A549 (cell line): ENCODE results near the gene AGXT2. TPM values are rescaled to one million over a fixed set of nuclear protein-coding genes. Genes with fewer than 3 reads are reported as not detected.

Source experiments
- ATAC-seq, 2 experiments: fragments of 200-7000 bp in 1 of 2; fragments of >200 bp in 1 of 2; cut with Nextera tagmentation in 1 of 2; cut with Tn5 transposase in 1 of 2; 3 replicates each; pipeline versions ENCODE4 v1.8.0 to v1.9.1; 2018 to 2020; ENCODE audit warnings: mild to moderate bottlenecking in 1 of 2, moderate library complexity in 1 of 2
- CTCF ChIA-PET: fragments of 300-600 bp; sonication (Branson Sonifier 250); formaldehyde crosslinking; extraction: SDS; loops from one replicate; lab custom pipeline; 2021; ENCODE audit warnings: antibody characterized with exemption, inconsistent platforms; lab: Yijun Ruan, JAX
- POLR2A ChIA-PET: fragments of 350-600 bp; formaldehyde crosslinking; extraction: SDS; loops from one replicate; lab custom pipeline; 2021; ENCODE audit warnings: antibody characterized with exemption, inconsistent platforms; lab: Yijun Ruan, JAX
- DNase-seq, 2 experiments: peaks; one replicate each; pipeline versions ENCODE4 v3.0.0 to v3.0.0-alpha.2; 2011 to 2016; ENCODE audit warnings: low read depth in 1 of 2, low spot score in 1 of 2
- FAIRE-seq: peaks from 2 replicates; lab custom pipeline; 2011; peaks lifted over from hg19 to GRCh38; lab: Jason Lieb, UNC
- H3K27ac ChIP-seq, 2 experiments: fragments of >200 bp; sonication (Bioruptor Twin); formaldehyde crosslinking; 3 replicates each; pipeline ENCODE4 v1.5.1; 2016 to 2017
- H3K4me1 ChIP-seq: fragments of >200 bp; sonication (Bioruptor Twin); formaldehyde crosslinking; 3 replicates; pipeline ENCODE4 v1.6.1; 2016
- H3K4me2 ChIP-seq: fragments of >200 bp; sonication (Bioruptor Twin); formaldehyde crosslinking; 3 replicates; pipeline ENCODE4 v1.6.1; 2016
- H3K4me3 ChIP-seq: fragments of >200 bp; sonication (Bioruptor Twin); formaldehyde crosslinking; 3 replicates; pipeline ENCODE4 v1.5.1; 2016
- H3K9me3 ChIP-seq: fragments of >200 bp; sonication (Bioruptor Twin); formaldehyde crosslinking; 3 replicates; pipeline ENCODE4 v1.6.1; 2016
- ATOH8 ChIP-seq: fragments of 250-450 bp; sonication (Bioruptor Pico); IDR thresholded peaks from 2 replicates; pipeline ENCODE4 v1.5.0; 2020; ENCODE audit warnings: low read depth, mild to moderate bottlenecking, moderate library complexity
- BHLHE40 ChIP-seq: IDR thresholded peaks from 2 replicates; pipeline ENCODE4 v1.6.1; 2012; ENCODE audit warnings: low read depth, low read length, inconsistent platforms
- CBX8 ChIP-seq: fragments of 200-600 bp; sonication (generic); IDR thresholded peaks from 2 replicates; pipeline ENCODE4 v1.6.1; 2016
- ESRRA ChIP-seq: fragments of 150-350 bp; IDR thresholded peaks from 2 replicates; pipeline ENCODE4 v1.6.1; 2014; ENCODE audit warnings: mild to moderate bottlenecking, low read length, borderline replicate concordance
- FOSB ChIP-seq: fragments of 250-450 bp; sonication (Bioruptor Pico); IDR thresholded peaks from 2 replicates; pipeline ENCODE4 v1.5.0; 2020; ENCODE audit warnings: mild to moderate bottlenecking, moderate library complexity
- FOSL2 ChIP-seq, 2 experiments: fragments of 450-650 bp in 1 of 2; fragments of >200 bp in 1 of 2; sonication (Bioruptor Twin) in 1 of 2; formaldehyde crosslinking; IDR thresholded peaks; 2 replicates each; pipeline versions ENCODE4 v1.5.0 to v1.6.1; 2016 to 2020; ENCODE audit warnings: mild to moderate bottlenecking in 1 of 2, moderate library complexity in 1 of 2
- HDAC2 ChIP-seq: fragments of 200-600 bp; sonication (generic); IDR thresholded peaks from 2 replicates; pipeline ENCODE4 v1.6.1; 2016
- HEYL ChIP-seq: fragments of 250-450 bp; sonication (Bioruptor Pico); IDR thresholded peaks from 2 replicates; pipeline ENCODE4 v1.8.0; 2021; ENCODE audit warnings: mild to moderate bottlenecking, moderate library complexity
- HMGXB4 ChIP-seq: fragments of 250-450 bp; sonication (Bioruptor Pico); IDR thresholded peaks from 2 replicates; pipeline ENCODE4 v1.5.0; 2021; ENCODE audit warnings: mild to moderate bottlenecking, moderate library complexity, borderline replicate concordance
- JUNB ChIP-seq: fragments of >200 bp; sonication (Bioruptor Twin); formaldehyde crosslinking; IDR thresholded peaks from 2 replicates; pipeline ENCODE4 v1.6.1; 2016
- KDM1A ChIP-seq: fragments of 200-600 bp; sonication (generic); IDR thresholded peaks from 2 replicates; pipeline ENCODE4 v1.6.1; 2016; ENCODE audit warnings: low read depth, mild to moderate bottlenecking
- MAFK ChIP-seq: fragments of 450-650 bp; IDR thresholded peaks from 2 replicates; pipeline ENCODE4 v1.6.1; 2014; ENCODE audit not compliant: partially characterized antibody
- MYC ChIP-seq: IDR thresholded peaks from 2 replicates; pipeline ENCODE4 v1.6.1; 2012; ENCODE audit warnings: mild to moderate bottlenecking, inconsistent platforms, low read length, improper control_type of control experiment, borderline replicate concordance
- NFE2L2 ChIP-seq: fragments of 150-350 bp; conservative IDR thresholded peaks from 2 replicates; pipeline ENCODE4 v1.6.1; 2014; ENCODE audit warnings: low read length
- NR3C1 ChIP-seq: fragments of >200 bp; sonication (Bioruptor Twin); formaldehyde crosslinking; IDR thresholded peaks from 3 replicates; pipeline ENCODE4 v1.6.1; 2017
- POLR2A ChIP-seq: IDR thresholded peaks from 2 replicates; pipeline ENCODE4 v1.6.1; 2012; ENCODE audit warnings: mild to moderate bottlenecking, low read length
- RAD21 ChIP-seq, 2 experiments: fragments of >200 bp in 1 of 2; sonication (Bioruptor Twin) in 1 of 2; formaldehyde crosslinking in 1 of 2; IDR thresholded peaks in 1 of 2; conservative IDR thresholded peaks in 1 of 2; 2 replicates in 1 of 2; 3 replicates in 1 of 2; pipeline ENCODE4 v1.6.1; 2012 to 2018; ENCODE audit warnings: inconsistent platforms in 1 of 2
- RARB ChIP-seq: fragments of 250-450 bp; sonication (Bioruptor Pico); IDR thresholded peaks from 2 replicates; pipeline ENCODE4 v1.8.0; 2021; ENCODE audit warnings: mild to moderate bottlenecking, moderate library complexity
- RFX5 ChIP-seq: fragments of 450-650 bp; IDR thresholded peaks from 2 replicates; pipeline ENCODE4 v1.7.1; 2014; ENCODE audit warnings: antibody characterized with exemption, mild to moderate bottlenecking, moderate library complexity
- SREBF2 ChIP-seq: fragments of 450-650 bp; IDR thresholded peaks from 2 replicates; pipeline ENCODE4 v1.6.1; 2014; ENCODE audit warnings: mild to moderate bottlenecking, moderate library complexity
- ZC3H11A ChIP-seq: fragments of 450-650 bp; IDR thresholded peaks from 2 replicates; pipeline ENCODE4 v1.6.1; 2014; ENCODE audit warnings: antibody characterized with exemption, mild to moderate bottlenecking
- ZNF302 ChIP-seq: fragments of 250-450 bp; sonication (Bioruptor Pico); IDR thresholded peaks from 2 replicates; pipeline ENCODE4 v1.9.0; 2021; ENCODE audit warnings: inconsistent platforms, mild to moderate bottlenecking, moderate library complexity
- WGBS: methylation state at CpG from one replicate; pipeline ENCODE4 v1.1.6; 2017; ENCODE audit errors: missing lambda C conversion rate; 5-methylcytosine and 5-hydroxymethylcytosine counted together
- polyA minus RNA-seq: library from RNA; depleted of rRNA, polyadenylated mRNA; stranded (reverse); fragments of >200 nt; gene quantifications from 2 replicates; pipeline ENCODE4 v1.2.3, GENCODE V29; 2011; rRNA and poly(A)+ RNA removed
- polyA plus RNA-seq, 4 experiments: library from polyadenylated mRNA; depleted of rRNA in 3 of 4; stranded (reverse); fragments of >200 nt; fragmentation: RNase III in 1 of 4; extraction: RNeasy Plus Mini Kit Qiagen cat#74134 plus additional on column Dnase treatment in 1 of 4; gene quantifications; 2 replicates in 3 of 4; 3 replicates in 1 of 4; pipeline ENCODE4 v1.2.3, GENCODE V29; 2011 to 2017
- TF ChIP-seq, protein P1 (sequence below): fragments of >200 bp; sonication (Bioruptor Twin); formaldehyde crosslinking; IDR thresholded peaks from 2 replicates; pipeline ENCODE4 v1.6.1; 2016
- TF ChIP-seq, protein P2 (sequence below): IDR thresholded peaks from 2 replicates; pipeline ENCODE4 v1.6.1; 2012; ENCODE audit warnings: low read depth, borderline replicate concordance
- TF ChIP-seq, protein P3 (sequence below): IDR thresholded peaks from 2 replicates; pipeline ENCODE4 v1.6.1; 2012

AGXT2 gene, protein sequence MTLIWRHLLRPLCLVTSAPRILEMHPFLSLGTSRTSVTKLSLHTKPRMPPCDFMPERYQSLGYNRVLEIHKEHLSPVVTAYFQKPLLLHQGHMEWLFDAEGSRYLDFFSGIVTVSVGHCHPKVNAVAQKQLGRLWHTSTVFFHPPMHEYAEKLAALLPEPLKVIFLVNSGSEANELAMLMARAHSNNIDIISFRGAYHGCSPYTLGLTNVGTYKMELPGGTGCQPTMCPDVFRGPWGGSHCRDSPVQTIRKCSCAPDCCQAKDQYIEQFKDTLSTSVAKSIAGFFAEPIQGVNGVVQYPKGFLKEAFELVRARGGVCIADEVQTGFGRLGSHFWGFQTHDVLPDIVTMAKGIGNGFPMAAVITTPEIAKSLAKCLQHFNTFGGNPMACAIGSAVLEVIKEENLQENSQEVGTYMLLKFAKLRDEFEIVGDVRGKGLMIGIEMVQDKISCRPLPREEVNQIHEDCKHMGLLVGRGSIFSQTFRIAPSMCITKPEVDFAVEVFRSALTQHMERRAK
- not detected in 2 replicates for polyA plus RNA-seq (2011; rRNA removed)
- not detected in 2 replicates for polyA plus RNA-seq (2012; cell fraction: cytosol; rRNA removed)
- not detected in 2 replicates for polyA plus RNA-seq (2012; cell fraction: nucleus; rRNA removed)
- polyA plus RNA-seq (2017; fragmentation: RNase III; extraction: RNeasy Plus Mini Kit Qiagen cat#74134 plus additional on column Dnase treatment): not detected in 3 replicates
- not detected in 2 replicates for polyA minus RNA-seq

- TF ChIP-seq POLR2A (no peak), MAFK (no peak), HEYL (no peak), ZNF302 (CRISPR knock-in tag) (no peak), ATOH8 (CRISPR knock-in tag) (no peak), ESRRA (no peak), CBX8 (no peak), RFX5 (no peak), SREBF2 (no peak), RAD21 (conservative IDR thresholded peaks at IDR 0.05 in 1 of 2, IDR thresholded peaks at IDR 0.05 in 1 of 2) (no peak)
- TF ChIP-seq, protein P1, sequence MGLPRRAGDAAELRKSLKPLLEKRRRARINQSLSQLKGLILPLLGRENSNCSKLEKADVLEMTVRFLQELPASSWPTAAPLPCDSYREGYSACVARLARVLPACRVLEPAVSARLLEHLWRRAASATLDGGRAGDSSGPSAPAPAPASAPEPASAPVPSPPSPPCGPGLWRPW: no peak
- TF ChIP-seq, all 56 proteins: peak for 0
- ATAC-seq (no peak), FAIRE-seq (no peak), DNase-seq (no peak)
- 42% methylated on average over 8 of the region's 8 CpGs for WGBS
- H3K4me1 ChIP-seq: no peaks in the 10 kb centered on the region
- H3K4me3 ChIP-seq: no peak within 1 kb of the TSS
- H3K4me2 ChIP-seq: no peak within 1 kb of the TSS
- H3K9me3 ChIP-seq: no peaks in the 10 kb centered on the region
- ChIA-PET POLR2A (no interaction called here), CTCF (interaction anchor here (1.5 kb wide), 1 partner anchor 45 kb away, joined by 4 read pairs; no protein-coding TSS in a partner anchor)
- no peak within 1 kb of the TSS for H3K27ac ChIP-seq
These were observed at the start of gene AGXT2 for GRCh38 chr5:35047785-35048404. AGXT2 (minus strand) TSS chr5:35047949; CDS start chr5:35047892, 57 bp downstream.

GRCh38 chr5:35096932-35097331 is 49.2 kb upstream of the AGXT2 start:
- ATAC-seq (no peak), FAIRE-seq (no peak), DNase-seq (no peak)
- no peaks in the 10 kb centered on the region for H3K9me3 ChIP-seq
- no peak overlapping the region for H3K4me2 ChIP-seq
- no peak overlapping the region for H3K4me3 ChIP-seq
- ChIA-PET POLR2A (no interaction called here), CTCF (interaction anchor here (1.0 to 1.5 kb wide), 2 partner anchors 9 to 830 kb away, joined by 3 to 8 read pairs; no protein-coding TSS in a partner anchor)
- H3K27ac ChIP-seq: no peak overlapping the region
- TF ChIP-seq, protein P2, sequence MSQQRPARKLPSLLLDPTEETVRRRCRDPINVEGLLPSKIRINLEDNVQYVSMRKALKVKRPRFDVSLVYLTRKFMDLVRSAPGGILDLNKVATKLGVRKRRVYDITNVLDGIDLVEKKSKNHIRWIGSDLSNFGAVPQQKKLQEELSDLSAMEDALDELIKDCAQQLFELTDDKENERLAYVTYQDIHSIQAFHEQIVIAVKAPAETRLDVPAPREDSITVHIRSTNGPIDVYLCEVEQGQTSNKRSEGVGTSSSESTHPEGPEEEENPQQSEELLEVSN: no peak
- peak; percentile 83 for TF ChIP-seq MAFK
- H3K4me1 ChIP-seq: no peaks in the 10 kb centered on the region
- 0% methylated on average over 1 of the region's 1 CpG for WGBS

DNA sequence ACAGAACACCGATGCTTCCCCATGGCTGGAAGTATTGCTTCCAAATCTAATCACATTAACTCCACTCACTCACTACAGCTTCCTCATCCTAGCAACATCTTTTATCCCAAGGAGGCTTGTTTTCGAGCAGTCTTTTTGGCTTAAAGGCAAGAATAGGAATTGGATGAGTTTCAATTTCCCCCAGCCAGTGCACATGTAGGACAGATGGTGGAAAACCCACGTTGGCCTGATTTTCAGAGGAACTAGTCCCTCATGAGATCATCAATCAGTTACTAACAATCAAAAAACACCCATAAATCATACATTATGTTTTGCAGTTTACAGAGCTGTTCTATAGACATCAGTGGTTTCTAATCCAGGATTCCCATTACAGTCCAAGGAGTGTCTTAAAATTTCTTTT is 48.5 kb upstream of the AGXT2 start:
- POLR2A ChIA-PET: no interaction called here
- no peak overlapping the region for H3K4me2 ChIP-seq
- FAIRE-seq: no peak

DNA sequence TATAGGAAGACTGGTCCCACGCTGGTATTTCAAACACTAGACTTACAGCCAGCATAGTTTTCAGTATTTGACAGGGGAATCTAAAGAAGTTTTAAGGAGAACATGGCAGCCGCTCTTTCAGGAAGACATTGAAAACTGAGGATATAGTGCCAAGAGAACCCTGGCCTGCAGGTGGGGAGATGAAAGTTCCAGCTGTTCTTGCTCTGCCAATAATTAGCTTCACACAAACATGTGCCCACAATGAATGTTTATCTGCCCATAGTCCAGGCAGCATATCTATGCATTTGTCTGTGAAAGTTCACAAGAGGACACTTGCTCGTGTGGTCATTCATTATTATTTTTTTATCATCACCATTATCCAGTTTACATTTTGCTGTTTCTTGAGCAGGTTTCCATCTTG is 47.6 kb upstream of the AGXT2 start:
- H3K4me2 ChIP-seq: no peak overlapping the region
- 34% methylated on average over 3 of the region's 3 CpGs for WGBS
- POLR2A ChIA-PET: no interaction called here
- no peak for DNase-seq
- H3K4me1 ChIP-seq: no peaks in the 10 kb centered on the region
- no peak for FAIRE-seq
- no peak for ATAC-seq
- CTCF ChIA-PET: no interaction called here
- no peak overlapping the region for H3K27ac ChIP-seq
- no peak overlapping the region for H3K4me3 ChIP-seq
- H3K9me3 ChIP-seq: no peaks in the 10 kb centered on the region
- TF ChIP-seq NR3C1: no peak
- no peak for TF ChIP-seq ESRRA
- no peak for TF ChIP-seq JUNB
- no peak for TF ChIP-seq HMGXB4 (CRISPR knock-in tag)
- TF ChIP-seq RAD21 (conservative IDR thresholded peaks at IDR 0.05 in 1 of 2, IDR thresholded peaks at IDR 0.05 in 1 of 2): no peak
- no peak for TF ChIP-seq MYC
- no peak for TF ChIP-seq HDAC2
- no peak for TF ChIP-seq FOSL2 (IDR thresholded peaks at IDR 0.05)
- no peak for TF ChIP-seq FOSL2 (CRISPR knock-in tag; IDR thresholded peaks at IDR 0.05)
- no peak for TF ChIP-seq FOSB (CRISPR knock-in tag)
- no peak for TF ChIP-seq KDM1A
- no peak for TF ChIP-seq ZC3H11A
- TF ChIP-seq NFE2L2: no peak
- no peak for TF ChIP-seq RFX5
- no peak for TF ChIP-seq RARB (CRISPR knock-in tag)
- TF ChIP-seq ZNF302 (CRISPR knock-in tag): no peak

More for the DNA sequence above, 48.5 kb upstream of the AGXT2 start:
- WGBS: 33% methylated on average over 3 of the region's 3 CpGs
- ATAC-seq (no peak), DNase-seq (no peak)
- Histone ChIP-seq H3K27ac (no peak overlapping the region), H3K4me3 (no peak overlapping the region), H3K9me3 (no peaks in the 10 kb centered on the region), H3K4me1 (no peaks in the 10 kb centered on the region)
- CTCF ChIA-PET: no interaction called here
- TF ChIP-seq, protein P3, sequence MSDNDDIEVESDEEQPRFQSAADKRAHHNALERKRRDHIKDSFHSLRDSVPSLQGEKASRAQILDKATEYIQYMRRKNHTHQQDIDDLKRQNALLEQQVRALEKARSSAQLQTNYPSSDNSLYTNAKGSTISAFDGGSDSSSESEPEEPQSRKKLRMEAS: no peak
- TF ChIP-seq KDM1A: no peak
- TF ChIP-seq BHLHE40: no peak
- TF ChIP-seq, all 56 proteins: peak for 0
